Colonic mucosa (tissue), 4 donors: ENCODE results near the gene GNPDA1. TPM values are rescaled to one million over a fixed set of nuclear protein-coding genes. Genes with fewer than 3 reads are reported as not detected.

Experiments used
- DNase-seq: peaks from one replicate; pipeline ENCODE4 v3.0.0-alpha.2; 2020
- H3K27ac ChIP-seq: fragments of 200-600 bp; one replicate; pipeline ENCODE4 v1.8.0; 2021
- H3K27me3 ChIP-seq: fragments of 200-600 bp; one replicate; pipeline ENCODE4 v1.8.0; 2021
- H3K36me3 ChIP-seq: fragments of 200-600 bp; one replicate; pipeline ENCODE4 v1.8.0; 2021
- H3K4me1 ChIP-seq: fragments of 200-600 bp; one replicate; pipeline ENCODE4 v1.8.0; 2021; ENCODE audit warnings: mild to moderate bottlenecking
- H3K4me3 ChIP-seq: fragments of 200-600 bp; one replicate; pipeline ENCODE4 v1.8.0; 2021
- H3K9ac ChIP-seq, 2 donors: one replicate each; pipeline ENCODE4 v1.7.0; 2013; ENCODE audit warnings: control low read depth in 2 of 2, low read depth in 2 of 2, low read length in 2 of 2
- H3K9me3 ChIP-seq: fragments of 200-600 bp; one replicate; pipeline ENCODE4 v1.8.0; 2021
- intact Hi-C: fragments of 100-400 bp; cut with DNase I; formaldehyde crosslinking; loops from one replicate; pipeline ENCODE4 v1.14.1; 2022
- total RNA-seq, 2 donors: library from RNA; stranded (reverse); fragmentation: NEBNext Ultra II Directional in 1 of 2; extraction: Animal tissue kit (Norgen Biotek cat#: 25700) in 1 of 2; gene quantifications; one replicate each; pipeline ENCODE4 v1.2.1, GENCODE V29; 2021
- TF ChIP-seq, protein P1 (sequence below): fragments of 200-600 bp; IDR thresholded peaks from one replicate; pipeline ENCODE4 v1.8.0; 2022; ENCODE audit warnings: antibody characterized with exemption, mild to moderate bottlenecking
- donor health status: healthy.
- donor health status: DM: no; HTN: no; CAD: no.
- donor health status: DM: no; HTN: no; CAD: no.

GNPDA1 gene
- total RNA-seq, 2 donors from 2014 or later, result 15.5 to 19.6 TPM

DNA sequence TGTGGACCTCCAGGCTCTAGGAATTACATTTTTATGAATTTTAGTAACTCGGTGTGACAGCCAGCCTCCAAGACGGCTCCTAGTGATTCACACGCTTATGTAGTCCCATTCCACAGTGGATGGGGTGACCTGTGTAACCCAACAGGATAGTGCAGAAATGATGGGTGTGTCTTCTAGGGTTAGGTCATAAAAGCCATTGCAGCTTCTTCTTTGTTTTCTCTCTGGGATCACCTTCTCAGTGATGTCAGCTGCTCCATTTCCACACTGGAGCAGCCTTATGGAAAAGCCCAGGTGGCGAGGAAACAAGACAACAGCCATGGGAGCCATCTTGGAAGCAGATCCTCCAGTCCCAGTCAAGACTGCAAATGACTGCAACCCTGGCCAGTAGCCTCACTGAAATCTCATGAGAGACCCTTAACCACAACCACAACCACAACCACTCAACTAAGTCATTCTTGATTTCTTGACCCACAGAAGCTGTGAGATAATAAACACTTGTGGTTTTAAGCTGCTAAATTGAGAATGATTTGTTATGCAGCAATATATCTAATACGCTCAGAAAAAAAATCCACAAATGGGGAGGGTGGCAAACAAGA is 5.1 kb upstream of the GNPDA1 start:
- Histone ChIP-seq H3K4me3 (no peak overlapping the region), H3K36me3 (no peaks in the 10 kb centered on the region), H3K4me1 (no peaks in the 10 kb centered on the region), H3K27me3 (no peaks in the 10 kb centered on the region), H3K9me3 (no peaks in the 10 kb centered on the region), H3K9ac (no peak overlapping the region), H3K27ac (no peak overlapping the region)
- DNase-seq, result no peak
- TF ChIP-seq, protein P1, sequence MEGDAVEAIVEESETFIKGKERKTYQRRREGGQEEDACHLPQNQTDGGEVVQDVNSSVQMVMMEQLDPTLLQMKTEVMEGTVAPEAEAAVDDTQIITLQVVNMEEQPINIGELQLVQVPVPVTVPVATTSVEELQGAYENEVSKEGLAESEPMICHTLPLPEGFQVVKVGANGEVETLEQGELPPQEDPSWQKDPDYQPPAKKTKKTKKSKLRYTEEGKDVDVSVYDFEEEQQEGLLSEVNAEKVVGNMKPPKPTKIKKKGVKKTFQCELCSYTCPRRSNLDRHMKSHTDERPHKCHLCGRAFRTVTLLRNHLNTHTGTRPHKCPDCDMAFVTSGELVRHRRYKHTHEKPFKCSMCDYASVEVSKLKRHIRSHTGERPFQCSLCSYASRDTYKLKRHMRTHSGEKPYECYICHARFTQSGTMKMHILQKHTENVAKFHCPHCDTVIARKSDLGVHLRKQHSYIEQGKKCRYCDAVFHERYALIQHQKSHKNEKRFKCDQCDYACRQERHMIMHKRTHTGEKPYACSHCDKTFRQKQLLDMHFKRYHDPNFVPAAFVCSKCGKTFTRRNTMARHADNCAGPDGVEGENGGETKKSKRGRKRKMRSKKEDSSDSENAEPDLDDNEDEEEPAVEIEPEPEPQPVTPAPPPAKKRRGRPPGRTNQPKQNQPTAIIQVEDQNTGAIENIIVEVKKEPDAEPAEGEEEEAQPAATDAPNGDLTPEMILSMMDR, result no peak
- intact Hi-C loops, result loop anchor here (5.0 kb wide), 1 partner anchor 124 kb away; no protein-coding TSS in a partner anchor

DNA sequence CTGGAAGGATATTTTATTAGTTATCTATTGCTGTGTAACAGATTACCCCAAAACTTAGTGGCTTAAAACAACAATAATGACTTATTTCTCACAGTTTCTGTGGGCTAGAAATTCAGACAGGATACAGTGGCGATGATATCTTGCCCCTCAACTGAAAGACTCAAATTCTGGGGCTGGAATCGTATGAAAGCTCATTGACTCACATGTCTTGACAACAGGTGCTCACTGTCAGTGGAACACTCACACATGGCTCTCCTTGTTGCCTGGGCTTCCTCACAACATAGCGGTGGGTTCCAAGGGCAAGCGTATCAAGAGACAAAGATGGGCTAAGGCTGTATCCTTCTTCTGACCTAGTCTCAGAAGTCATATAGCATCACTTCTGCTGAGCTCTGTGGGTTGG is 3.7 kb upstream of the GNPDA1 start:
- H3K36me3 ChIP-seq, result no peaks in the 10 kb centered on the region
- H3K27ac ChIP-seq, result no peak overlapping the region
- no peaks in the 10 kb centered on the region for H3K4me1 ChIP-seq
- no peaks in the 10 kb centered on the region for H3K27me3 ChIP-seq
- intact Hi-C loops, result loop anchor here (5.0 kb wide), 1 partner anchor 126 kb away; no protein-coding TSS in a partner anchor
- TF ChIP-seq, protein P1, result no peak
- DNase-seq, result no peak
- H3K4me3 ChIP-seq, result no peak overlapping the region
- H3K9me3 ChIP-seq, result no peaks in the 10 kb centered on the region
- H3K9ac ChIP-seq, result no peak overlapping the region

DNA sequence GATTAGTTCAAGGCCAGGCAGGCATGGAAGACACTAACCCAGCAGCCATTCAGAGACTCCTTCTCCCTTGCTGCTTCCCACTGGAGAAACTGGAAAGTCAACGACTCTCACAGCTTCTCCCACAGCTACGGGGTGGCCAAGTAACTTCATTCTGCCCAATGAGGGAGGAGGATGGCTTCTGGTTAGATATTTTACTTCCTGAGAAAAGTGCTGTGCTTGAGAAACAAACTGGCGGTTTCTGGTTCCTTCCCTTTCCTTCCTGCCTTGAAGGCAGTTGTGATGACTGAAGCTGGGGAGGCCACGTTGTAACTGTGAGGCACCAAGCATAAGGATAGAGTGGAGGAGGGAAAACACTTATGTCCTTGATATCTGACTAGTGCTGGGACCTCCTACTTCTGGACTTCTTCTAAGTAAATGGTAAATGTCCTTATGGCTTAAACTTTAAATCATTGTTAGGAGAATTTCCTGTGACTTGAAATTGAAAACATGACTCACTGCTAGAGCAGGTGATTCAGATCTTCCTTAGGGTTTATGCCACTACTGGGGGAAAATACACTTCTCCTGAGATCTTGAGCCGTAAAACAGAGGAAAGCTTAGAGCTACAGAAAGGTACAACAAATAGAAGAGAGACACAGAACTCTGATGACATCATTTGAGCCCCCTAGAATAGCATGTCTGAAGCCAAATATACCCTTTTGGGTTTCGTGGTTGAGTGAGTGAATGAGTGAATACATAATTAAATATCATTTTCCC is 3.1 kb upstream of the GNPDA1 start:
- no peak overlapping the region for H3K9ac ChIP-seq
- peak overlapping the region; percentile 26 for H3K27ac ChIP-seq
- no peaks in the 10 kb centered on the region for H3K27me3 ChIP-seq
- no peaks in the 10 kb centered on the region for H3K36me3 ChIP-seq
- H3K9me3 ChIP-seq, result no peaks in the 10 kb centered on the region
- H3K4me3 ChIP-seq, result no peak overlapping the region
- intact Hi-C loops, result loop anchor here (5.0 kb wide), 1 partner anchor 126 kb away; no protein-coding TSS in a partner anchor
- TF ChIP-seq, protein P1, result no peak
- peak; percentile 33 for DNase-seq
- no peaks in the 10 kb centered on the region for H3K4me1 ChIP-seq

DNA sequence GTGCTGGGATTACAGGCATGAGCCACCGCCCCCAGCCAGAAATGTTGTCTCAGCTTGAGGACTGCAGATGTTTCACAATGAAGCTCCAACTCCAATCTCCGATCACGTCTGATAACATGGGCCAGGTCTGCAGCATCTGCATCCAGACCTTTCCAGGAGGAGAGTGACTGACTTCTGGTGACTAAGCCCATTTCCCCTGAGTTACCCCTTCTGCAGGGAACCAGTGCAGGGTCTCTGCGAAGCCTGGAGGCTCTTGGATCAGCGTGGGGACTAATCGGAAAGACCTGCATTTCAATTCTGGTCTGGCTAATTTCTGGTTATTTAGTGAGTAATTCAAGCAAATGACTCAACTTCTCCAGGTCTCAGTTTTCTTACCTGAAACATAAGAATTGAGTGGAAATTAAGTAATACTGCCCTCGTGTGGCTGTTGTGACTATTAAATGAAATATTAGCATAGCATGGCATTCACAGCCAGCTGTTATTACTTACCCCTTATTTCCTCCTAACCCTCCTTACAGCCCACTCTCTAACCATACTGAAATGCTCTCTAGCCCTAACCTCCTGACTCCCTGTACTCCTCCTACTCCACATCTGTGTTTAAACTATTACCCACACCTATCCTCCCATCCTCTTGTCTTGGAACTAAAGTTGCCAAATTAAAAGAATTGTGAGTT is 2.2 kb upstream of the GNPDA1 start:
- Histone ChIP-seq H3K27me3 (no peaks in the 10 kb centered on the region), H3K9me3 (no peaks in the 10 kb centered on the region), H3K36me3 (no peaks in the 10 kb centered on the region), H3K9ac (no peak overlapping the region), H3K4me3 (no peak overlapping the region), H3K27ac (peak overlapping the region; percentile 26), H3K4me1 (no peaks in the 10 kb centered on the region)
- TF ChIP-seq, protein P1, result peak; percentile 38
- intact Hi-C loops, result loop anchor here (5.0 kb wide), 1 partner anchor 127 kb away; no protein-coding TSS in a partner anchor
- DNase-seq, result peak; percentile 39

DNA sequence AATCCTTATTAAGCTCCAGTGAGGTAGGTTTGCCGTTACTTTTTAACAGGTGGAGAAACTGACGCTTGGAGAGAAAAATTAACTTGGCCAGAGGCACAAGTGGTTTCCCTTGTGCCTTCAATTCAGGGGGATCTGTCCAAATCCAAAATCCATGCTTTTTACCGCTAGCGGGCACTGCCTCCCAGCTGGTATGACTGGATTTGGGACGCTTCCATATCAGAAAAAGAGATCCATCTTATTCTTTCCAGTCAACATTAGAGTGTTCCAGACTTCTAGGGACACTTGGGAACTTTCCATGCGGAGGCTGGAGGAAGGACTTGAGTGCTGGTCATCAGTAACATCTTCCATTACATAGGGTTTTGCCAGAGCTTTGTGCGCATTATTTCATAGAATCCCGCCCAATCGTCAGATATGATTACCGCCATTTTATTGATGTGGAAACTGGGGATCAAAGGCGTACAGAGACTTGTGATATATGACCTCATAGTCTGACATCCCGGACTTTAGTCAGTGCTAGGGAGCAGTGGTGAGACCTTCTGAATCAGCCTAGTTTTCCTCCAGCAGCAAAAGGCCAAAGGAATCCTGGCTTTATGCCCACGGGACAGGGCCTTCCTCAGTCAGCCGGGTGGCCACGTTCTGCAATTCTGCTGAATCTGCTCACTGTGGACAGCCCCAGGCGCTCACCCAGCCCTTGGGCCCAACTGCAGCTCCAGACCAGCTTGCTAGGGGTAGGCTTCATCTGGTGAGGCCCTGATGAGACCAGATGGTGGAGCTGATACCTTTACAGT is 1.1 kb upstream of the GNPDA1 start:
- H3K27ac ChIP-seq, result peak overlapping the region; percentile 72
- no peaks in the 10 kb centered on the region for H3K27me3 ChIP-seq
- no peaks in the 10 kb centered on the region for H3K9me3 ChIP-seq
- intact Hi-C loops, result no loop called here
- TF ChIP-seq, protein P1, result no peak
- H3K4me3 ChIP-seq, result no peak overlapping the region
- H3K36me3 ChIP-seq, result no peaks in the 10 kb centered on the region
- H3K4me1 ChIP-seq, result no peaks in the 10 kb centered on the region
- peak; percentile 33 for DNase-seq
- H3K9ac ChIP-seq, result no peak overlapping the region
